Transverse colon (tissue), 3 donors: ENCODE data around the gene AGAP1.

Source experiments
- CTCF ChIP-seq, 5 experiments: fragments of 200-600 bp in 3 of 5; fragments of 450-650 bp in 2 of 5; sonication (generic) in 3 of 5; IDR thresholded peaks; 1 replicate in 2 of 5; 2 replicates in 3 of 5; pipeline ENCODE4 v1.5.1; 2016 to 2017; ENCODE audit warnings: antibody characterized with exemption in 5 of 5, inconsistent platforms in 3 of 5, mild to moderate bottlenecking in 2 of 5, moderate library complexity in 1 of 5
- POLR2A ChIP-seq: fragments of 450-650 bp; IDR thresholded peaks from one replicate; pipeline ENCODE4 v1.6.1; 2016; ENCODE audit warnings: antibody characterized with exemption, mild to moderate bottlenecking, moderate library complexity

GRCh38 chr2:235804676-235805075 is 310.8 kb downstream of the AGAP1 start:
- TF ChIP-seq CTCF (IDR thresholded peaks at IDR 0.05) (no peak), POLR2A (no peak)
